CD14-positive monocyte (primary cell): Measurements from ENCODE around the gene MTTP. TPM values are rescaled to one million over a fixed set of nuclear protein-coding genes. Genes with fewer than 3 reads are reported as not detected.

Source experiments
- DNase-seq, 3 donors: peaks; one replicate each; pipeline ENCODE4 v3.0.0-alpha.2; 2011 to 2022
- H2AFZ ChIP-seq: 2 replicates; pipeline ENCODE4 v1.6.0; 2012; ENCODE audit warnings: mild to moderate bottlenecking, low read depth, low read length, inconsistent platforms; ENCODE audit not compliant: insufficient read depth, poor library complexity, severe bottlenecking
- H3K27ac ChIP-seq, 2 donors: 1 replicate in 1 of 2; 2 replicates in 1 of 2; pipeline ENCODE4 v1.5.1; 2012 to 2013; ENCODE audit warnings: low read length in 2 of 2, control low read depth in 1 of 2, inconsistent platforms in 1 of 2, low read depth in 1 of 2, mild to moderate bottlenecking in 1 of 2
- H3K27me3 ChIP-seq, 2 donors: one replicate each; pipeline versions ENCODE4 v1.6.0 to v1.6.1; 2011 to 2013; ENCODE audit warnings: low read length in 2 of 2; ENCODE audit not compliant: control insufficient read depth in 2 of 2, insufficient read depth in 2 of 2
- H3K36me3 ChIP-seq, 2 donors: replicated peaks in 1 of 2; 1 replicate in 1 of 2; 2 replicates in 1 of 2; pipeline versions ENCODE4 v1.5.1 to v1.6.1; 2012 to 2013; ENCODE audit warnings: low read length in 2 of 2, control low read depth in 1 of 2, inconsistent platforms in 1 of 2, mild to moderate bottlenecking in 1 of 2; ENCODE audit not compliant: insufficient read depth in 2 of 2, control insufficient read depth in 1 of 2
- H3K4me1 ChIP-seq, 2 donors: 1 replicate in 1 of 2; 2 replicates in 1 of 2; pipeline versions ENCODE4 v1.5.1 to v1.6.1; 2012 to 2013; ENCODE audit warnings: low read length in 2 of 2, control low read depth in 1 of 2, inconsistent platforms in 1 of 2, mild to moderate bottlenecking in 1 of 2, moderate library complexity in 1 of 2; ENCODE audit not compliant: insufficient read depth in 2 of 2, control insufficient read depth in 1 of 2
- H3K4me2 ChIP-seq: replicated peaks from 2 replicates; pipeline ENCODE3; 2012; ENCODE audit warnings: low read length, moderate library complexity, mild to moderate bottlenecking; ENCODE audit not compliant: poor library complexity, severe bottlenecking; ENCODE audit errors: extremely low read depth
- H3K4me3 ChIP-seq, 3 experiments: fragments of 200-600 bp in 1 of 3; sonication (generic) in 1 of 3; replicated peaks in 1 of 3; 1 replicate in 2 of 3; 2 replicates in 1 of 3; pipeline ENCODE4 v1.5.1; 2011 to 2013; ENCODE audit warnings: low read length in 3 of 3, mild to moderate bottlenecking in 3 of 3, control low read depth in 2 of 3, low read depth in 2 of 3, inconsistent platforms in 1 of 3, moderate library complexity in 1 of 3
- H3K79me2 ChIP-seq: 2 replicates; pipeline ENCODE4 v1.6.0; 2012; ENCODE audit warnings: mild to moderate bottlenecking, control low read depth, inconsistent platforms, low read length, moderate library complexity; ENCODE audit not compliant: insufficient read depth
- H3K9ac ChIP-seq: 2 replicates; pipeline ENCODE4 v1.6.0; 2017; ENCODE audit warnings: low read length, mild to moderate bottlenecking; ENCODE audit not compliant: insufficient read depth, poor library complexity, severe bottlenecking
- H3K9me3 ChIP-seq, 2 donors: replicated peaks in 1 of 2; 1 replicate in 1 of 2; 2 replicates in 1 of 2; pipeline versions ENCODE4 v1.5.1 to v1.6.1; 2012 to 2013; ENCODE audit warnings: low read length in 2 of 2, control low read depth in 1 of 2; ENCODE audit not compliant: control insufficient read depth in 1 of 2, insufficient read depth in 1 of 2
- H4K20me1 ChIP-seq: 2 replicates; pipeline ENCODE4 v1.6.0; 2012; ENCODE audit warnings: mild to moderate bottlenecking, low read length, control low read depth, moderate library complexity; ENCODE audit not compliant: insufficient read depth
- H3K27ac Mint-ChIP-seq, 7 donors: one replicate each; pipeline ENCODE4 v1.8.0; 2020; ENCODE audit warnings: mild to moderate bottlenecking in 7 of 7, mixed read lengths in 7 of 7, moderate library complexity in 6 of 7, inconsistent platforms in 2 of 7
- H3K27me3 Mint-ChIP-seq, 3 donors: one replicate each; pipeline ENCODE4 v1.8.0; 2021 to 2022; ENCODE audit warnings: low read depth in 3 of 3, mild to moderate bottlenecking in 3 of 3, mixed read lengths in 3 of 3, moderate library complexity in 3 of 3, inconsistent platforms in 1 of 3
- H3K36me3 Mint-ChIP-seq, 2 donors: one replicate each; pipeline ENCODE4 v1.8.0; 2020; ENCODE audit warnings: mixed read lengths in 2 of 2, inconsistent platforms in 1 of 2, mild to moderate bottlenecking in 1 of 2
- H3K4me1 Mint-ChIP-seq: one replicate; pipeline ENCODE4 v1.8.0; 2020; ENCODE audit warnings: mild to moderate bottlenecking, mixed read lengths
- H3K4me3 Mint-ChIP-seq, 2 donors: one replicate each; pipeline ENCODE4 v1.8.0; 2020; ENCODE audit warnings: mild to moderate bottlenecking in 2 of 2, mixed read lengths in 2 of 2, moderate library complexity in 1 of 2
- H3K9me3 Mint-ChIP-seq, 7 donors: one replicate each; pipeline ENCODE4 v1.8.0; 2020 to 2022; ENCODE audit warnings: mixed read lengths in 7 of 7, mild to moderate bottlenecking in 6 of 7, moderate library complexity in 6 of 7, inconsistent platforms in 2 of 7
- CTCF ChIP-seq: fragments of 200-600 bp; IDR thresholded peaks from one replicate; pipeline ENCODE4 v1.8.0; 2022; ENCODE audit warnings: antibody characterized with exemption, mild to moderate bottlenecking
- WGBS: methylation state at CpG from one replicate; pipeline ENCODE4 v1.1.5; 2013; ENCODE audit warnings: missing lambda C conversion rate; ENCODE audit not compliant: insufficient coverage; 5-methylcytosine and 5-hydroxymethylcytosine counted together
- intact Hi-C, 2 donors: fragments of 100-400 bp; cut with micrococcal nuclease; formaldehyde crosslinking; loops; one replicate each; pipeline versions ENCODE4 v1.15.0 to v1.15.1; 2023
- polyA plus RNA-seq, 3 donors: library from polyadenylated mRNA; depleted of rRNA in 1 of 3; unstranded in 2 of 3; stranded (reverse) in 1 of 3; fragments of 300-500 nt in 2 of 3; fragments of >200 nt in 1 of 3; fragmentation: Illumina TruSeq in 2 of 3; gene quantifications; 1 replicate in 2 of 3; 2 replicates in 1 of 3; pipeline ENCODE4 v1.2.3, GENCODE V29; 2012 to 2021

MTTP gene
- polyA plus RNA-seq, 3 donors = not detected

- no peak overlapping the region for H3K4me2 ChIP-seq
- WGBS = no CpG with 5 or more reads among the region's 1 CpG
- H4K20me1 ChIP-seq = no peaks in the 10 kb centered on the region
- no peak overlapping the region for H2AFZ ChIP-seq
- Mint-ChIP-seq H3K9me3 (no peaks in the 10 kb centered on the region), H3K4me1 (no peaks in the 10 kb centered on the region), H3K4me3 (no peak overlapping the region), H3K36me3 (no peaks in the 10 kb centered on the region), H3K27me3 (no peaks in the 10 kb centered on the region), H3K27ac (no peak overlapping the region)
- no peaks in the 10 kb centered on the region for H3K79me2 ChIP-seq
- no peak overlapping the region for H3K27ac ChIP-seq
- no peaks in the 10 kb centered on the region for H3K9me3 ChIP-seq
- DNase-seq = no peak
- TF ChIP-seq CTCF = no peak
- no peaks in the 10 kb centered on the region for H3K36me3 ChIP-seq
- no peak overlapping the region for H3K9ac ChIP-seq
- H3K27me3 ChIP-seq = no peaks in the 10 kb centered on the region
- no peaks in the 10 kb centered on the region for H3K4me1 ChIP-seq
- intact Hi-C loops = no loop called here
- H3K4me3 ChIP-seq = no peak overlapping the region
Measured at GRCh38 chr4:99630857-99631360, 56.3 kb downstream of the MTTP start.

- Mint-ChIP-seq H3K4me3 (no peak overlapping the region), H3K4me1 (no peaks in the 10 kb centered on the region), H3K36me3 (no peaks in the 10 kb centered on the region), H3K27ac (no peak overlapping the region), H3K27me3 (peaks cover 0 to 2% (median 0%) of the 10 kb centered on the region in 3 donors), H3K9me3 (no peaks in the 10 kb centered on the region)
- DNase-seq = no peak
- 83% methylated on average over 7 of the region's 14 CpGs for WGBS
- intact Hi-C loops = no loop called here
- no peak for TF ChIP-seq CTCF
- Histone ChIP-seq H3K4me2 (no peak overlapping the region), H4K20me1 (no peaks in the 10 kb centered on the region), H3K4me3 (no peak overlapping the region), H3K27me3 (no peaks in the 10 kb centered on the region), H3K9me3 (no peaks in the 10 kb centered on the region), H2AFZ (no peak overlapping the region), H3K4me1 (no peaks in the 10 kb centered on the region), H3K79me2 (no peaks in the 10 kb centered on the region), H3K9ac (no peak overlapping the region), H3K36me3 (no peaks in the 10 kb centered on the region), H3K27ac (no peak overlapping the region)
Measured at GRCh38 chr4:99633772-99634171, 59.1 kb downstream of the MTTP start.
